Measurements from ENCODE around the gene TTLL12. TPM values are rescaled to one million over a fixed set of nuclear protein-coding genes. Genes with fewer than 3 reads are reported as not detected.
A peak's percentile ranks its signal among the peaks of the same experiment; 100 is the strongest.

TTLL12 gene
- total and polyA plus RNA-seq, 2 of the 8 experiments (the other 6 are each of a cell fraction or from before 2014, with no cell fraction given) = 101 to 124 TPM

GRCh38 chr22:43213051-43213450 lies 26.1 kb upstream of the TTLL12 start:
- Histone ChIP-seq H3K79me1 (ENCODE audit: low read depth, low read length) (no peaks in the 10 kb centered on the region), H2BK12ac (ENCODE audit: low read depth, low read length) (peak overlapping the region; percentile 42; the same call in 1 of the 2 replicates), H3K9me3 (ENCODE audit: insufficient read depth in 2 of 2, low read depth in 1 of 2, low read length in 1 of 2) (no peaks in the 10 kb centered on the region), H3K18ac (ENCODE audit: extremely low read depth, low read length) (peak overlapping the region; percentile 71; the same call in 1 of the 2 replicates), H3K56ac (replicated peaks; ENCODE audit: insufficient read length, low read depth, low read length) (no peak overlapping the region), H3K9ac (replicated peaks in 1 of 4; ENCODE audit: extremely low read depth in 1 of 4, low read depth in 3 of 4, low read length in 3 of 4) (no peak overlapping the region), H4K5ac (ENCODE audit: insufficient read length, low read depth, low read length) (no peak overlapping the region), H3K14ac (ENCODE audit: insufficient read length) (no peak overlapping the region), H2BK20ac (ENCODE audit: low read length) (no peak overlapping the region), H2AK5ac (ENCODE audit: low read depth, low read length) (no peak overlapping the region), H4K8ac (ENCODE audit: extremely low read depth, insufficient read depth, low read length) (no peak overlapping the region), H3K23ac (ENCODE audit: insufficient read length) (no peak overlapping the region), H4K91ac (replicated peaks; ENCODE audit: insufficient read length, low read length) (no peak overlapping the region), H2AFZ (ENCODE audit: low read length) (0 out of 2 replicates have a peak overlapping the region, but pooled peaks have one; percentile 52), H3K4me3 (ENCODE audit: extremely low read depth in 1 of 4, insufficient read depth in 2 of 4, low read depth in 3 of 4, low read length in 4 of 4) (no peak overlapping the region), H3K23me2 (ENCODE audit: low read depth, low read length) (no peaks in the 10 kb centered on the region), H3K4me1 (replicated peaks in 1 of 4; ENCODE audit: control insufficient read depth in 3 of 4, insufficient read depth in 4 of 4, low read length in 3 of 4) (peaks cover 0 to 20% (median 10%) of the 10 kb centered on the region in 4 experiments; a peak in 5 of 7 replicates), H4K20me1 (replicated peaks in 1 of 2; ENCODE audit: control insufficient read depth in 1 of 2, insufficient read depth in 2 of 2, low read length in 2 of 2) (peaks cover 0 to 2% of the 10 kb centered on the region in 2 experiments), H3K4me2 (ENCODE audit: insufficient read depth in 1 of 2, low read depth in 2 of 2, low read length in 2 of 2) (0 out of 4 replicates have a peak overlapping the region, but pooled peaks of 1 of the 2 experiments have one; percentile 24), H3K27me3 (replicated peaks in 1 of 4; ENCODE audit: control insufficient read depth in 3 of 4, extremely low read depth in 1 of 4, insufficient read depth in 3 of 4, low read length in 3 of 4) (no peaks in the 10 kb centered on the region), H3K79me2 (ENCODE audit: control insufficient read depth in 1 of 2, insufficient read depth in 2 of 2, low read length in 2 of 2) (no peaks in the 10 kb centered on the region), H3K36me3 (ENCODE audit: control insufficient read depth in 2 of 4, insufficient read depth in 4 of 4, low read length in 3 of 4) (no peaks in the 10 kb centered on the region), H2BK15ac (ENCODE audit: low read length) (no peak overlapping the region), H3K4ac (replicated peaks; ENCODE audit: insufficient read length, low read depth, low read length) (no peak overlapping the region), H2BK5ac (ENCODE audit: low read depth, low read length) (no peak overlapping the region), H3K27ac (ENCODE audit: low read depth, low read length) (no peak overlapping the region), H2BK120ac (replicated peaks; ENCODE audit: low read depth, low read length) (no peak overlapping the region)
- POLR2A ChIA-PET (ENCODE audit: partially characterized antibody) = interaction anchor here (0.9 to 1.5 kb wide), 4 partner anchors 11 to 33 kb away, joined by 3 to 5 read pairs (median 4); no protein-coding TSS in a partner anchor
- WGBS, 2 experiments (ENCODE audit: extremely low coverage in 1 of 2, insufficient coverage in 1 of 2, insufficient read length in 1 of 2, insufficient replicate concordance in 2 of 2, low coverage in 1 of 2, low lambda C conversion rate in 2 of 2, missing lambda C conversion rate in 1 of 2) = 45% methylated on average over 8 of the region's 8 CpGs; no CpG with 5 or more reads in 1 of the 2 experiments
- no peak for TF ChIP-seq EGR1 (IDR thresholded peaks at IDR 0.05; ENCODE audit: borderline replicate concordance, low read depth, low read length)
- no peak for TF ChIP-seq TBP (IDR thresholded peaks at IDR 0.05; ENCODE audit: low read depth, low read length)
- no peak for TF ChIP-seq CHD1 (IDR thresholded peaks at IDR 0.05; ENCODE audit: low read depth, low read length)
- no peak for TF ChIP-seq MAX (IDR thresholded peaks at IDR 0.05)
- CTCF ChIA-PET (ENCODE audit: partially characterized antibody) = interaction anchor here (0.6 to 16.7 kb wide), 5 partner anchors 15 to 173 kb away, joined by 3 to 186 read pairs (median 4); partner anchors contain the start of gene TTLL12
- FAIRE-seq = no peak
- peak in 1 of 2 experiments; percentile 63 for DNase-seq (ENCODE audit: low read depth in 1 of 2, low spot score in 2 of 2)
